Astrocyte of the spinal cord (primary cell): ENCODE results near the gene MAPK8.
"Not testable (repeated sequence)": the region's sequence is repeated elsewhere in the genome, so short reads cannot be mapped to it uniquely, and the experiment has no call there.

ENCODE experiments used
- DNase-seq: peaks from one replicate; pipeline ENCODE4 v3.0.0; 2011; ENCODE audit warnings: low read depth, low spot score
- H3K4me3 ChIP-seq: 2 replicates; pipeline ENCODE4 v1.5.1; 2011; ENCODE audit warnings: low read depth, mild to moderate bottlenecking, low read length, moderate library complexity
- CTCF ChIP-seq: IDR thresholded peaks from 2 replicates; pipeline ENCODE4 v1.5.1; 2012; ENCODE audit warnings: low read depth, mild to moderate bottlenecking, low read length, inconsistent platforms
- in situ Hi-C: cut with HindIII; loops from 2 replicates; pipeline ENCODE4 v1.10.0; 2017; ENCODE audit warnings: low sequenced_read_pairs

The MAPK8 gene

GRCh38 chr10:48336978-48337599, 30.6 kb downstream of the MAPK8 start:
- no peak for TF ChIP-seq CTCF
- in situ Hi-C loops = no loop called here
- no peak overlapping the region for H3K4me3 ChIP-seq
- no peak for DNase-seq

DNA sequence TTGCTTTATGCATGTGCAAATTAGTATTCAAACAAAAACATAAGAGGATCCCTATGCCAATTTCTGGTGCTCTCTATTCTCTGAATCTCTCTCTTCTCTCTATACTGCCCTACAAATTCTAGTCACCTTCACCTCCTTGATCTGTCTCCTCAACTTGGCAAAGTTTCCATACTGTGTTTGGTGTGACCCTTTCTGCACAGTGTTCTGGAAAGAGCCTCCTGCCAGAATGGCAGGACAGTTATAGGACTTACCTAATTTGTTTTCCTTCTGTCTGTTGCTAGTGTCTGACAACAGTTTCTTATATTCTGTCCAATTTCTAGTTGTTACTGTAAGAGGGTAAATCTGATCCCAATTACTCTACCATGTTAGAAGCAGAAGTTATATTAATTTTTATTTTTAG, 34.3 kb downstream of the MAPK8 start:
- H3K4me3 ChIP-seq = no peak overlapping the region
- TF ChIP-seq CTCF = no peak
- DNase-seq = no peak
- in situ Hi-C loops = no loop called here

DNA sequence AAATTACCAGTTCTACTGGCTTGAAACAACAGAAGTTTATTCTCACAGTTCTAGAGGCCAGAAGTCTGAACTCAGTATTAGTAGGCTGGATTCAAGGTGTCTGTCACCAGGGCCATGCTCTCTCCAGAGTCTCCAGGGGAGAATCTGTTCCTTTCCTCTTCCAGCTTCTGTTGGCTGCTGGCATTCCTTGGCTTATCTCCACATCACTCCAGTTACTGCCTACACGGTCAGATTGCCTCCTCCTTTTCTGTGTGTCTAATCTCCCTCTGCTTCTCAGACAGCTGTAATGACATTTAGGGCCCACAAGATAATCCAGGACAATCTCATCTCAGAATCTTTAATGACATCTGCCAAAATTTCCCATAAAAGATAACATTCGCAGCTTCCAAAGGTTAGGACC, 36.6 kb downstream of the MAPK8 start:
- in situ Hi-C loops = no loop called here

DNA sequence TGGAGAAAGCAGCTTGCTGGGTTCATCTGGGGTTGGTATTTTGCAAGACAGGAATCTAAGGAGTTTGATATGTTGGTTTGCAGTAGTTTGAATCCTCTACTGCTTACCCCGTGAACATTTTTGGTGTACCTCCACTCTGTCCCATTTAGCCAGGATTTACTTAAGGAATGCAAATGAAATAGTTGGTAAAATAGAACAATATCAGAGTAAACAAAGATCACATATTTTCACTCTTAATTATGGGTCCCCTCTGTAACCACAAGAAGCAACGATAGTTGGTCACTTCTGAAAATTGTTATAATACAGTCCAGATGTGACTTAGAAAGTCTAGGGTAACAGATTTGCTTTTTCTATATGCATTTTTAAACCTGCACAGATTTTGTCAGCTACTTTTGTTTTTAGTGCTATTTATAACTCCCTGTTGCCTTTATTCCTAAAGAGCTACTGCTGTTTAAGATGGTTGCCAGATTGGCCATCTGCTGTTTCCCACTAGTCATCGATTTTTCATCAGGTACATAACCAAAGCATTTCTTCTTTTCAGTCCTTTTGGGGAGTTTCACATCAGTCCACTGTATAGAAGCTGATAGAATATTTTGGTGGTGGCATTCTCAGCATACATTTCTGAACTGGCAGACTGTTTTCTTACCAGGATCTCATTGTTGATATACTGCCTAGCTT, 37.6 kb downstream of the MAPK8 start:
- no peak overlapping the region for H3K4me3 ChIP-seq
- in situ Hi-C loops = no loop called here
- no peak for TF ChIP-seq CTCF
- no peak for DNase-seq

More for the DNA sequence above, 36.6 kb downstream of the MAPK8 start:
- no peak for DNase-seq
- TF ChIP-seq CTCF = no peak
- no peak overlapping the region for H3K4me3 ChIP-seq

- in situ Hi-C loops, H3K4me3 ChIP-seq, DNase-seq: not testable (repeated sequence)
- TF ChIP-seq CTCF = peak; percentile 1
These were observed 39.8 kb downstream of the MAPK8 start for GRCh38 chr10:48346248-48346647.

- H3K4me3 ChIP-seq, in situ Hi-C loops, DNase-seq: not testable (repeated sequence)
These were observed 41.1 kb downstream of the MAPK8 start for GRCh38 chr10:48347539-48347938.

- H3K4me3 ChIP-seq, in situ Hi-C loops, DNase-seq: not testable (repeated sequence)
These were observed 41.5 kb downstream of the MAPK8 start for GRCh38 chr10:48347943-48348342.
